ENCODE data around the gene CECR2.

GRCh38 chr22:17575151-17575550, 205.9 kb downstream of the CECR2 start:
- no peak for TF ChIP-seq CTCF (IDR thresholded peaks at IDR 0.05; ENCODE audit: insufficient read depth, low read length)
- no peak for TF ChIP-seq POLR2AphosphoS5 (IDR thresholded peaks at IDR 0.05; ENCODE audit: low read depth)
- TF ChIP-seq GABPA (IDR thresholded peaks at IDR 0.05; ENCODE audit: low read depth), result no peak
- no peak for TF ChIP-seq REST (IDR thresholded peaks at IDR 0.05; ENCODE audit: insufficient replicate concordance, low read depth)
